ENCODE data around the gene SLITRK5. TPM values are rescaled to one million over a fixed set of nuclear protein-coding genes. Genes with fewer than 3 reads are reported as not detected.

Gene SLITRK5
- total RNA-seq, 1 experiment from 2014 or later, result 1.3 TPM

DNA sequence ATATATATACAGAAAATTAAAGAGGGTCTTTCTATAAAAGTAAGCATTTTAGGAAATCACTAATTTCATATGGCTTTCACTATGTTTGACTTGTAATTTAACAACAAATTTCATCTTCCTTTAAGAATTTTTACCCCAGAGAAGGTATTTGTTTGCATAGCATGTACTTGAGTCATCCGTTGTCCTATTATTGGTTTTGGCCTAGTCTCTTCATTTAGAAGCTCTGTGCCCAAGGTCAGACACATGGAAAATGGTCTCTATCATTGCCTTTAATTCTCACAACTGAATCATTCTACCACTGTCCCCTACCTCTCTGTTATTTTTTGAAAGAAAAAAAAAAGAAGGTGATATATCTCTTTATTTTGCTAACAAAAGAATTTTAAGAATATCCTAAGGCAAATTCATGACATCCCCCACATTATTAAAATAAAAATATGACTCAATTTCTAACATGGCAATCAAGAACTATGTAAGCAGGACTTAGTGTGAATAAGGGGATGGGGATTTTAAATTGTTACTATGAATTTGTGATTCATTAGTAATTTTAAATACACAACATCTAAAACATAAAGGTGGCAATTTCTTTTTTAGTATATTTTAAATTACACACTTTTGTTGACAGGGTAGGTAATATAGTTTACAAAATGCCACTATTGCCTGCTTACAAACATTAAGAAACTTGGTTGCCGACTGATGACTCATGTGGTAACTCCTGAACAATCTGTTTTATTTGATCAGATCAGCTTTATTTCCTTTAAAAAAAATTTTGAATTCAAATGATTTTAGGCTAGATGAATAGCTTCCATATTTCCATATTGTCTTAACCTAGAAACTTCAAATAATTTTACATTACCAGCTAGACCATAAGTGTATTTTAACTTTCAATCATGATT is 13.9 kb downstream of the SLITRK5 start:
- intact Hi-C loops (cut with micrococcal nuclease; ENCODE audit: unreplicated experiment), result no loop called here
- ChIA-PET CTCF (no interaction called here), POLR2A (ENCODE audit: low non-redundant PET) (no interaction called here)
- H3K36me3 ChIP-seq (ENCODE audit: insufficient read depth, low read length, poor library complexity, severe bottlenecking), result no peaks in the 10 kb centered on the region
- no peak for DNase-seq (ENCODE audit: low spot score)
- no peak overlapping the region for H3K4me3 ChIP-seq (ENCODE audit: low read depth, low read length, poor library complexity, severe bottlenecking)
- BruUV-seq (replicated peaks), result no TSS peak
- TF ChIP-seq CTCF (conservative IDR thresholded peaks at IDR 0.05; ENCODE audit: low read depth, low read length) (no peak), EZH2 (IDR thresholded peaks at IDR 0.05; ENCODE audit: borderline replicate concordance, low read depth, low read length, poor library complexity, severe bottlenecking) (no peak)
- H3K27ac ChIP-seq (ENCODE audit: low read depth, low read length, poor library complexity, severe bottlenecking), result no peak overlapping the region
- no peaks in the 10 kb centered on the region for H3K27me3 ChIP-seq (replicated peaks; ENCODE audit: insufficient read depth, low read depth, low read length, poor library complexity)
- no peaks in the 10 kb centered on the region for H3K4me1 ChIP-seq (ENCODE audit: insufficient read depth, low read length, poor library complexity, severe bottlenecking)
- no peaks in the 10 kb centered on the region for H3K9me3 ChIP-seq (ENCODE audit: low read depth, low read length, poor library complexity, severe bottlenecking)

DNA sequence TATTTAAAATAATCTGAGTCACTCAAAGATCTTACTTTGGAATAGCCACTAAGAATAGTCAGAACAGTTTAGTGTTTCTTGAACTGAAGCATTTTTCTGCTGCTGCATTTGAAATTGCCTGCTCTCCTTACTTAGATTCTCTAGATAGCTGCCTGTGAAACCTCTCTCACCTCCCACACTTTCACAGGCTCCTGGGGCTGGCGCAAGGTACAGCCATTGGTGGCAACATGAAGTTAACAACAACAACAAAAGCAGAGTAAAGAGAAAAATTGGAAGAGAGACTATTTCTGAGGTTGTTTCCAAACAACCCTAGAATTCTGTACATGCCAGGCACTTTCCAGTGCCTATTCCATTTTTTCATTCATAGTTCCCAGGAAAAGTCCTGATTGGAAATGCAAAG is 25.3 kb downstream of the SLITRK5 start:
- no peaks in the 10 kb centered on the region for H3K27me3 ChIP-seq (replicated peaks; ENCODE audit: insufficient read depth, low read depth, low read length, poor library complexity)
- intact Hi-C loops (cut with micrococcal nuclease; ENCODE audit: unreplicated experiment), result no loop called here
- TF ChIP-seq CTCF (conservative IDR thresholded peaks at IDR 0.05; ENCODE audit: low read depth, low read length) (no peak), EZH2 (IDR thresholded peaks at IDR 0.05; ENCODE audit: borderline replicate concordance, low read depth, low read length, poor library complexity, severe bottlenecking) (no peak)
- no peak overlapping the region for H3K4me3 ChIP-seq (ENCODE audit: low read depth, low read length, poor library complexity, severe bottlenecking)
- no peak for DNase-seq (ENCODE audit: low spot score)
- no TSS peak for BruUV-seq (replicated peaks)
- ChIA-PET POLR2A (ENCODE audit: low non-redundant PET) (no interaction called here), CTCF (no interaction called here)
- H3K9me3 ChIP-seq (ENCODE audit: low read depth, low read length, poor library complexity, severe bottlenecking), result no peaks in the 10 kb centered on the region
- H3K27ac ChIP-seq (ENCODE audit: low read depth, low read length, poor library complexity, severe bottlenecking), result no peak overlapping the region
- H3K36me3 ChIP-seq (ENCODE audit: insufficient read depth, low read length, poor library complexity, severe bottlenecking), result no peaks in the 10 kb centered on the region
- H3K4me1 ChIP-seq (ENCODE audit: insufficient read depth, low read length, poor library complexity, severe bottlenecking), result no peaks in the 10 kb centered on the region

GRCh38 chr13:87698268-87698667 is 27.1 kb downstream of the SLITRK5 start:
- Histone ChIP-seq H3K4me3 (ENCODE audit: low read depth, low read length, poor library complexity, severe bottlenecking) (no peak overlapping the region), H3K4me1 (ENCODE audit: insufficient read depth, low read length, poor library complexity, severe bottlenecking) (no peaks in the 10 kb centered on the region), H3K9me3 (ENCODE audit: low read depth, low read length, poor library complexity, severe bottlenecking) (no peaks in the 10 kb centered on the region), H3K27ac (ENCODE audit: low read depth, low read length, poor library complexity, severe bottlenecking) (no peak overlapping the region), H3K27me3 (replicated peaks; ENCODE audit: insufficient read depth, low read depth, low read length, poor library complexity) (no peaks in the 10 kb centered on the region), H3K36me3 (ENCODE audit: insufficient read depth, low read length, poor library complexity, severe bottlenecking) (no peaks in the 10 kb centered on the region)
- DNase-seq (ENCODE audit: low spot score), result no peak
- POLR2A ChIA-PET (ENCODE audit: low non-redundant PET), result no interaction called here
- no peak for TF ChIP-seq EZH2 (IDR thresholded peaks at IDR 0.05; ENCODE audit: borderline replicate concordance, low read depth, low read length, poor library complexity, severe bottlenecking)
- TF ChIP-seq CTCF (conservative IDR thresholded peaks at IDR 0.05; ENCODE audit: low read depth, low read length), result no peak
- intact Hi-C loops (cut with micrococcal nuclease; ENCODE audit: unreplicated experiment), result no loop called here
- BruUV-seq (replicated peaks), result no TSS peak
- CTCF ChIA-PET, result no interaction called here

Measured in A673 (cell line).